Measurements from ENCODE around the gene CHRNA7.
"Not testable (repeated sequence)": the region's sequence is repeated elsewhere in the genome, so short reads cannot be mapped to it uniquely, and the experiment has no call there.

DNA sequence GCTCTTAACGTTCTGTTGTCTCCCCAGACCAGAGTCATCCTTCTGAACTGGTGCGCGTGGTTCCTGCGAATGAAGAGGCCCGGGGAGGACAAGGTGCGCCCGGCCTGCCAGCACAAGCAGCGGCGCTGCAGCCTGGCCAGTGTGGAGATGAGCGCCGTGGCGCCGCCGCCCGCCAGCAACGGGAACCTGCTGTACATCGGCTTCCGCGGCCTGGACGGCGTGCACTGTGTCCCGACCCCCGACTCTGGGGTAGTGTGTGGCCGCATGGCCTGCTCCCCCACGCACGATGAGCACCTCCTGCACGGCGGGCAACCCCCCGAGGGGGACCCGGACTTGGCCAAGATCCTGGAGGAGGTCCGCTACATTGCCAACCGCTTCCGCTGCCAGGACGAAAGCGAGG lies 137.6 kb downstream of the CHRNA7 start:
- TF ChIP-seq POLR2A, EP300 (IDR thresholded peaks at IDR 0.05): not testable (repeated sequence)
- TF ChIP-seq, protein P1, sequence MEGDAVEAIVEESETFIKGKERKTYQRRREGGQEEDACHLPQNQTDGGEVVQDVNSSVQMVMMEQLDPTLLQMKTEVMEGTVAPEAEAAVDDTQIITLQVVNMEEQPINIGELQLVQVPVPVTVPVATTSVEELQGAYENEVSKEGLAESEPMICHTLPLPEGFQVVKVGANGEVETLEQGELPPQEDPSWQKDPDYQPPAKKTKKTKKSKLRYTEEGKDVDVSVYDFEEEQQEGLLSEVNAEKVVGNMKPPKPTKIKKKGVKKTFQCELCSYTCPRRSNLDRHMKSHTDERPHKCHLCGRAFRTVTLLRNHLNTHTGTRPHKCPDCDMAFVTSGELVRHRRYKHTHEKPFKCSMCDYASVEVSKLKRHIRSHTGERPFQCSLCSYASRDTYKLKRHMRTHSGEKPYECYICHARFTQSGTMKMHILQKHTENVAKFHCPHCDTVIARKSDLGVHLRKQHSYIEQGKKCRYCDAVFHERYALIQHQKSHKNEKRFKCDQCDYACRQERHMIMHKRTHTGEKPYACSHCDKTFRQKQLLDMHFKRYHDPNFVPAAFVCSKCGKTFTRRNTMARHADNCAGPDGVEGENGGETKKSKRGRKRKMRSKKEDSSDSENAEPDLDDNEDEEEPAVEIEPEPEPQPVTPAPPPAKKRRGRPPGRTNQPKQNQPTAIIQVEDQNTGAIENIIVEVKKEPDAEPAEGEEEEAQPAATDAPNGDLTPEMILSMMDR (IDR thresholded peaks at IDR 0.05) = not testable (repeated sequence)
